Stomach (tissue), 9 donors: ENCODE measurements around the gene CD38. TPM values are rescaled to one million over a fixed set of nuclear protein-coding genes. Genes with fewer than 3 reads are reported as not detected.

Source experiments
- DNase-seq, 2 donors: peaks; one replicate each; pipeline versions ENCODE4 v3.0.0 to v3.0.0-alpha.2; 2013 to 2019
- H3K27ac ChIP-seq, 5 donors: fragments of 200-600 bp in 4 of 5; sonication (generic) in 4 of 5; one replicate each; pipeline ENCODE4 v1.5.1; 2013 to 2019; ENCODE audit warnings: mild to moderate bottlenecking in 1 of 5, moderate library complexity in 1 of 5
- H3K27me3 ChIP-seq, 3 donors: fragments of 200-600 bp; sonication (generic); one replicate each; pipeline ENCODE4 v1.5.1; 2017 to 2019; ENCODE audit warnings: mixed run types in 1 of 3
- H3K36me3 ChIP-seq, 4 donors: fragments of 200-600 bp; sonication (generic); 1 replicate in 3 of 4; 2 replicates in 1 of 4; pipeline ENCODE4 v1.5.1; 2016 to 2019
- H3K4me1 ChIP-seq, 4 donors: fragments of 200-600 bp; sonication (generic); one replicate each; pipeline ENCODE4 v1.5.1; 2016 to 2019
- H3K4me3 ChIP-seq, 4 donors: fragments of 200-600 bp; sonication (generic) in 3 of 4; one replicate each; pipeline ENCODE4 v1.5.1; 2016 to 2019; ENCODE audit warnings: mild to moderate bottlenecking in 1 of 4
- H3K9me3 ChIP-seq, 4 donors: fragments of 200-600 bp; sonication (generic); one replicate each; pipeline ENCODE4 v1.5.1; 2016 to 2019
- EP300 ChIP-seq: sonication (generic); formaldehyde crosslinking; IDR thresholded peaks from one replicate; pipeline ENCODE4 v1.6.1; 2017; ENCODE audit warnings: antibody characterized with exemption
- POLR2A ChIP-seq, 4 donors: fragments of 450-650 bp; IDR thresholded peaks; one replicate each; pipeline ENCODE4 v1.6.1; 2016; ENCODE audit warnings: antibody characterized with exemption in 4 of 4, control low read depth in 2 of 4, mild to moderate bottlenecking in 1 of 4, moderate library complexity in 1 of 4
- POLR2AphosphoS5 ChIP-seq, 3 donors: sonication (generic); formaldehyde crosslinking; IDR thresholded peaks; one replicate each; pipeline ENCODE4 v1.6.1; 2016; ENCODE audit warnings: antibody characterized with exemption in 3 of 3
- WGBS, 5 donors: extraction: QIAGEN DNeasy Blood & Tissue Kit in 3 of 5; methylation state at CpG; one replicate each; pipeline versions ENCODE4 v1.1.5 to v1.1.7; 2013 to 2018; 5-methylcytosine and 5-hydroxymethylcytosine counted together
- intact Hi-C: fragments of 100-400 bp; cut with DNase I; formaldehyde crosslinking; loops from one replicate; pipeline ENCODE4 v1.15.1; 2023; ENCODE audit warnings: low total_unique reads
- polyA plus RNA-seq, 3 donors: library from polyadenylated mRNA; stranded (reverse); fragments of 200-250 nt; gene quantifications; one replicate each; pipeline ENCODE4 v1.2.3, GENCODE V29; 2013
- total RNA-seq, 5 donors: library from RNA; depleted of rRNA; stranded (reverse); fragments of >200 nt; gene quantifications; one replicate each; pipeline versions ENCODE4 v1.1.0 to v1.2.3, GENCODE V29; 2014 to 2016
- TF ChIP-seq, protein P1 (sequence below), 7 experiments: fragments of 450-650 bp in 4 of 7; fragments of 200-600 bp in 3 of 7; sonication (generic) in 3 of 7; IDR thresholded peaks; one replicate each; pipeline ENCODE4 v1.5.1; 2016 to 2019; ENCODE audit warnings: antibody characterized with exemption in 7 of 7, control low read depth in 2 of 7, mild to moderate bottlenecking in 1 of 7
- donor health status: healthy with polysubstance abuse.
- donor health status: Bipolar disorder and iron deficiency.
- donor health status: healthy.

CD38 gene
- total and polyA plus RNA-seq, 8 donors, result 0.62 to 44.9 (median 2.2) TPM

DNA sequence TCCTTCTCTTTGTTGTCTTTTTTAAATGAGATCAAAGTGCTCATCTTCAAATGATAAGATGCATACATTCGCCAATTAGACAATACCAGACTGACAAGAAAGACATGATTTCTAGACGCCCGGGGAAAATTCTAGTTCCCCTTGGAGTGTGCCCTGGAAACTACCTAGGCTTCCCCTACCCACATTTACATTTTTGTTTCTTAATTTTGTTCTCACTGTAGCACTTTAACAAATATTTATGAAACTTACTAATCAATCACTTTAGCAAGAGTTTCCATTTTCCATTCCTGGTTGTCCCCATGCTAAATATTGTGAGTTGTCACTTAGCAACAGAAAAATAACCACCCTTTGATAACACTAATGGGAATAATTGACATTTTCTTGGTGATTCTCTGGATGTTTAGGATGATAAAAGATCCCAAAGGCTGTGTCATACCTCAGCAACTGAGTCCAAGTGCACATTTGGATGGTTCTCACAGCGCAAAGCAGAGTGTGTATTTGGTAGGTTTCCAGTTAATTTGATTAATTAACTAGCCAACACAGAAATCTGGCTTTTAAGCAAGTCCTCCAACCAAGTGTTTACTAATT lies 90.8 kb downstream of the CD38 start:
- TF ChIP-seq, protein P1, sequence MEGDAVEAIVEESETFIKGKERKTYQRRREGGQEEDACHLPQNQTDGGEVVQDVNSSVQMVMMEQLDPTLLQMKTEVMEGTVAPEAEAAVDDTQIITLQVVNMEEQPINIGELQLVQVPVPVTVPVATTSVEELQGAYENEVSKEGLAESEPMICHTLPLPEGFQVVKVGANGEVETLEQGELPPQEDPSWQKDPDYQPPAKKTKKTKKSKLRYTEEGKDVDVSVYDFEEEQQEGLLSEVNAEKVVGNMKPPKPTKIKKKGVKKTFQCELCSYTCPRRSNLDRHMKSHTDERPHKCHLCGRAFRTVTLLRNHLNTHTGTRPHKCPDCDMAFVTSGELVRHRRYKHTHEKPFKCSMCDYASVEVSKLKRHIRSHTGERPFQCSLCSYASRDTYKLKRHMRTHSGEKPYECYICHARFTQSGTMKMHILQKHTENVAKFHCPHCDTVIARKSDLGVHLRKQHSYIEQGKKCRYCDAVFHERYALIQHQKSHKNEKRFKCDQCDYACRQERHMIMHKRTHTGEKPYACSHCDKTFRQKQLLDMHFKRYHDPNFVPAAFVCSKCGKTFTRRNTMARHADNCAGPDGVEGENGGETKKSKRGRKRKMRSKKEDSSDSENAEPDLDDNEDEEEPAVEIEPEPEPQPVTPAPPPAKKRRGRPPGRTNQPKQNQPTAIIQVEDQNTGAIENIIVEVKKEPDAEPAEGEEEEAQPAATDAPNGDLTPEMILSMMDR (IDR thresholded peaks at IDR 0.05), result no peak
- TF ChIP-seq POLR2A (IDR thresholded peaks at IDR 0.05), result no peak
- no peak for TF ChIP-seq POLR2AphosphoS5 (IDR thresholded peaks at IDR 0.05)
- TF ChIP-seq EP300, result no peak
- no peak overlapping the region for H3K4me3 ChIP-seq
- no peak for DNase-seq
- 71 to 92% (median 81%) methylated on average over 4 of the region's 4 CpGs for WGBS, 5 donors
- no peak overlapping the region for H3K27ac ChIP-seq
- intact Hi-C loops, result no loop called here
- H3K27me3 ChIP-seq, result no peaks in the 10 kb centered on the region
- H3K4me1 ChIP-seq, result no peaks in the 10 kb centered on the region
- no peaks in the 10 kb centered on the region for H3K36me3 ChIP-seq
- H3K9me3 ChIP-seq, result no peaks in the 10 kb centered on the region

DNA sequence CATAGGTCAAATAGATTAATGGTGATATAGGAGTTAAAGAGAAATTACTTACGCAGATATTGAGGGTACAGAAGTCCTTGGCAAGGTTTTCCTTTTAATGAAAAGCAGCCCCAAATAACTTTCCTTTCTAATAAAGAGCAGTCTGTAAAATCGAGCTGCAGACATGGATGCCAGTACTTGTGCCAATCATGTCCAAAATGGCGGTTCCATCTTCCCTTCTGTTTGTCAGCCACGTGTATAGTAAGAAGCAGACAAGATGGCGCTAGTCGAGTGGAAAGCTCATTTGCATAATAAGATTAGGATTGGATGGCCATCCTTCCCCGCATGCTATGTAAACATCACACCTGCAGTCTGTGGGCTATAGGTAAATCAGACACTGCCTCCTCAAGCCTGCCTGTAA lies 92.0 kb downstream of the CD38 start:
- intact Hi-C loops, result no loop called here
- 73 to 86% (median 81%) methylated on average over 7 of the region's 7 CpGs for WGBS, 5 donors

DNA sequence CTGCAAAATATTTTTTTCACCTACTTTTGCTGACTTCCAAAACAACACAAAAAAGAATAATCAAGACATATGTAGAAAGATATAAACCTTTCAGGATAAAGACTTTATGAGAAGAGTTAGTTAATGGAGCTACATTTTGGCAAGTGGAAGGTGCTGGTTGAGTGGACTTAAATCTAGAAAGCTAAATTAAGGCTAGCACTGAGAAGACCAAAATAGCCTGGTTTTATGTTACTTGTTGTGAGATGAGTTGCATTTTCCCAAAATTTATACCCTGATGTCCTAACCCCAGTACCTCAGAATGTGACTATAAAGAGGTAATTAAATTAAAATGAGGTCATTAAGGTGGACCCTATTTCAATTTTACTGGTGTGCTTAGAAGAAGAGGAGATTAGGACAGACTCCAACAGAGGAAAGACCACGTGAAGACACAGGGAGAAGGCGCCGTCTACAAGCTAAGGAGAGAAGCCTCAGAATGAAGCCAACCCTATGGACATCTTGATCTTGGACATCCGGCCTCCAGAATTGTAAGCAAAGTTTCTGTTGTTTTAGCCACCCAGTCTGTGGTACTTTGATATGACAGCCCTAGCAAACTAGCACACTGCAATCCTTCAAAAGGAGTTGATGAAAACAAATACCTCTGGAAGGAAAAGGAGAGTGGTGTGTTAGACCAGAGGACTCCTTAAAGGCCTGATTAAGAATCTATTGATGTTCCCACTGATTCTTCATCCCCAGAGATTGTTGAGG lies 93.0 kb downstream of the CD38 start:
- intact Hi-C loops, result no loop called here
- H3K4me3 ChIP-seq, result no peak overlapping the region
- H3K27ac ChIP-seq, result no peak overlapping the region
- H3K9me3 ChIP-seq, result no peaks in the 10 kb centered on the region
- no peak for TF ChIP-seq POLR2A (IDR thresholded peaks at IDR 0.05)
- TF ChIP-seq EP300, result no peak
- no peak for TF ChIP-seq POLR2AphosphoS5 (IDR thresholded peaks at IDR 0.05)
- no peak for DNase-seq
- no peaks in the 10 kb centered on the region for H3K36me3 ChIP-seq
- WGBS, 5 donors, result 80 to 89% (median 85%) methylated on average over 4 of the region's 4 CpGs
- no peaks in the 10 kb centered on the region for H3K4me1 ChIP-seq
- peaks cover 0 to 6% (median 0%) of the 10 kb centered on the region in 3 donors for H3K27me3 ChIP-seq

More for the DNA sequence above, 92.0 kb downstream of the CD38 start:
- Histone ChIP-seq H3K27me3 (no peaks in the 10 kb centered on the region), H3K4me3 (no peak overlapping the region), H3K27ac (no peak overlapping the region), H3K36me3 (no peaks in the 10 kb centered on the region), H3K9me3 (no peaks in the 10 kb centered on the region), H3K4me1 (no peaks in the 10 kb centered on the region)
- DNase-seq, result no peak
- TF ChIP-seq POLR2A (IDR thresholded peaks at IDR 0.05), result no peak

DNA sequence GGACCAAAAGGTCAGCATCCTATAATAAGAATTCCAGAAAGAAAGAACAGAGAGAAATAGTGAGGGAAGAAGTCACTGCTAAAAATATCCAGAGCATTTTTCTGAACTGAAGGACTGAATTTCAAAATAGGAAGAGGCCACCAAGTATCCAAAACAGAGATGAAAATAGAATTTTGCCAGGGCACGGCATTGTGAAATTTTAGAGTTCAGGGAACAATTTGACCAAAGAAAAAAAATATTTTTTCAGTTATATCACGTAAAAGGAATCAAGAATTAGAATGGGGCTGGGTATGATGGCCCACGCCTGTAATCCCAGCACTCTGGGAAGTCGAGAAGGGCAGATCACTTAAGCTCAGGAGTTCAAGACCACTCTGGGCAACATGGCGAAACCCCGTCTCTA lies 95.0 kb downstream of the CD38 start:
- DNase-seq, result no peak
- intact Hi-C loops, result no loop called here
- no peak for TF ChIP-seq POLR2A (IDR thresholded peaks at IDR 0.05)
- no peak for TF ChIP-seq EP300
- no peak for TF ChIP-seq POLR2AphosphoS5 (IDR thresholded peaks at IDR 0.05)
- TF ChIP-seq, protein P1 (IDR thresholded peaks at IDR 0.05), result no peak

DNA sequence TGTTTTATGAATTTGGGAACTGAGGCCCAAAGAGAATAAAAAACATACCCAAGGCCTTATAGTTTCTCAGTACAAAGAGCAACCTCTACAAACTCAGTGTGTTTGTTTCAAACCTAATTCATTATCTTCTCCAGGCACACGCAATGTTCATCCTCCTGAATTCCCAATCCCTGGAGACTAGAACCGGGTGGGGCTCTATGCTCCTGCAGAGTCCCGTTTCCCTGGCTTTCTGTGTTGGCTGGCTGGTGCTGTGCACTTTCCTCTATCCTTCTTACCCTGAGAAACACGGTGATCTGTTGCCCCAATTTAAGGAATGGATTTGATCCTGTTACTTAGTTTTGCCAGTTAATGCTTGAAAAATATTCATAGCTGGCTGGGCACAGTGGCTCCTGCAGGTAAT lies 96.5 kb downstream of the CD38 start:
- intact Hi-C loops, result no loop called here
- no peaks in the 10 kb centered on the region for H3K36me3 ChIP-seq
- no peak overlapping the region for H3K4me3 ChIP-seq
- peaks cover 0 to 7% (median 2%) of the 10 kb centered on the region in 4 donors for H3K9me3 ChIP-seq
- TF ChIP-seq, protein P1 (IDR thresholded peaks at IDR 0.05), result no peak
- TF ChIP-seq EP300, result no peak
- no peak for TF ChIP-seq POLR2A (IDR thresholded peaks at IDR 0.05)
- no peak for TF ChIP-seq POLR2AphosphoS5 (IDR thresholded peaks at IDR 0.05)
- peaks cover 0 to 6% (median 0%) of the 10 kb centered on the region in 3 donors for H3K27me3 ChIP-seq
- H3K4me1 ChIP-seq, result no peaks in the 10 kb centered on the region
- no peak for DNase-seq
- WGBS, 5 donors, result 74 to 80% (median 77%) methylated on average over 4 of the region's 4 CpGs
- no peak overlapping the region for H3K27ac ChIP-seq

More for the DNA sequence above, 95.0 kb downstream of the CD38 start:
- Histone ChIP-seq H3K9me3 (peaks cover 0 to 5% (median 2%) of the 10 kb centered on the region in 4 donors), H3K4me1 (no peaks in the 10 kb centered on the region), H3K4me3 (no peak overlapping the region), H3K27me3 (peaks cover 0 to 6% (median 0%) of the 10 kb centered on the region in 3 donors), H3K36me3 (no peaks in the 10 kb centered on the region), H3K27ac (no peak overlapping the region)
- 80 to 86% (median 82%) methylated on average over 6 of the region's 6 CpGs for WGBS, 5 donors
